ENCODE data around the gene PNPLA7.

GRCh38 chr9:137461663-137462395, 88.4 kb downstream of the PNPLA7 start:
- no peak for TF ChIP-seq CTCF (tag by site-specific recombination; IDR thresholded peaks at IDR 0.05)
- TF ChIP-seq SETDB1 (IDR thresholded peaks at IDR 0.05; ENCODE audit: insufficient read length, low read length) = no peak

Data from HEK293 (cell line).